ENCODE measurements around the gene AKNAD1.

- no peak for TF ChIP-seq POLR2A (IDR thresholded peaks at IDR 0.05; ENCODE audit: low read depth, low read length)
- TF ChIP-seq, protein P1, sequence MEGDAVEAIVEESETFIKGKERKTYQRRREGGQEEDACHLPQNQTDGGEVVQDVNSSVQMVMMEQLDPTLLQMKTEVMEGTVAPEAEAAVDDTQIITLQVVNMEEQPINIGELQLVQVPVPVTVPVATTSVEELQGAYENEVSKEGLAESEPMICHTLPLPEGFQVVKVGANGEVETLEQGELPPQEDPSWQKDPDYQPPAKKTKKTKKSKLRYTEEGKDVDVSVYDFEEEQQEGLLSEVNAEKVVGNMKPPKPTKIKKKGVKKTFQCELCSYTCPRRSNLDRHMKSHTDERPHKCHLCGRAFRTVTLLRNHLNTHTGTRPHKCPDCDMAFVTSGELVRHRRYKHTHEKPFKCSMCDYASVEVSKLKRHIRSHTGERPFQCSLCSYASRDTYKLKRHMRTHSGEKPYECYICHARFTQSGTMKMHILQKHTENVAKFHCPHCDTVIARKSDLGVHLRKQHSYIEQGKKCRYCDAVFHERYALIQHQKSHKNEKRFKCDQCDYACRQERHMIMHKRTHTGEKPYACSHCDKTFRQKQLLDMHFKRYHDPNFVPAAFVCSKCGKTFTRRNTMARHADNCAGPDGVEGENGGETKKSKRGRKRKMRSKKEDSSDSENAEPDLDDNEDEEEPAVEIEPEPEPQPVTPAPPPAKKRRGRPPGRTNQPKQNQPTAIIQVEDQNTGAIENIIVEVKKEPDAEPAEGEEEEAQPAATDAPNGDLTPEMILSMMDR (conservative IDR thresholded peaks at IDR 0.05; ENCODE audit: low read depth, low read length) = no peak
Measured at GRCh38 chr1:108884968-108885367, 28.1 kb upstream of the AKNAD1 start.

All from IMR-90 (cell line).